Stimulated activated CD4-positive, alpha-beta T cell treated with anti-CD3 and anti-CD28 coated beads, TNF-alpha, amount 100 ng/mL, for 48 hours (primary cell): ENCODE data around the gene KCNK7.

Experiments used
- DNase-seq, 3 donors: peaks; one replicate each; pipeline ENCODE4 v3.0.0-alpha.2; 2020; ENCODE audit warnings: low read depth in 3 of 3

The KCNK7 gene

GRCh38 chr11:65588199-65589054, 7.2 kb downstream of the KCNK7 start:
- peak; percentile 62 to 71 (median 70) for DNase-seq

- DNase-seq, result no peak
These were observed 8.9 kb downstream of the KCNK7 start for GRCh38 chr11:65586676-65587075.

GRCh38 chr11:65586247-65586630, 9.4 kb downstream of the KCNK7 start:
- no peak for DNase-seq

- no peak for DNase-seq
These were observed 10.0 kb downstream of the KCNK7 start for GRCh38 chr11:65585396-65586246.

- DNase-seq, result no peak
These were observed 10.9 kb downstream of the KCNK7 start for GRCh38 chr11:65584723-65585171.

- no peak for DNase-seq
These were observed 11.5 kb downstream of the KCNK7 start for GRCh38 chr11:65584106-65584505.

GRCh38 chr11:65583589-65583988, 12.0 kb downstream of the KCNK7 start:
- no peak for DNase-seq

GRCh38 chr11:65581928-65582327, 13.7 kb downstream of the KCNK7 start:
- no peak for DNase-seq

- DNase-seq, result no peak
These were observed 14.8 kb downstream of the KCNK7 start for GRCh38 chr11:65580756-65581155.

- no peak for DNase-seq
These were observed 15.4 kb downstream of the KCNK7 start for GRCh38 chr11:65580031-65580692.

- no peak for DNase-seq
These were observed 16.3 kb downstream of the KCNK7 start for GRCh38 chr11:65579291-65579690.

- no peak for DNase-seq
These were observed 16.9 kb downstream of the KCNK7 start for GRCh38 chr11:65578667-65579066.

- no peak for DNase-seq
These were observed 17.5 kb downstream of the KCNK7 start for GRCh38 chr11:65578134-65578533.

- no peak for DNase-seq
These were observed 17.9 kb downstream of the KCNK7 start for GRCh38 chr11:65577756-65578109.

GRCh38 chr11:65576867-65577755, 18.5 kb downstream of the KCNK7 start:
- DNase-seq, result no peak

- DNase-seq, result no peak
These were observed 19.3 kb downstream of the KCNK7 start for GRCh38 chr11:65576232-65576866.

- DNase-seq, result peak in 2 of 3 donors; percentile 62 to 76
These were observed 19.9 kb downstream of the KCNK7 start, which contains the start of gene EHBP1L1 for GRCh38 chr11:65575568-65576231. EHBP1L1 (plus strand) TSS chr11:65576053; CDS start chr11:65576303, 250 bp downstream.

- DNase-seq, result no peak
These were observed 20.6 kb downstream of the KCNK7 start for GRCh38 chr11:65574811-65575567.

GRCh38 chr11:65574109-65574810, 21.3 kb downstream of the KCNK7 start:
- peak; percentile 85 to 88 (median 88) for DNase-seq
